ENCODE measurements around the gene UQCC5.
"Not testable (repeated sequence)": the region's sequence is repeated elsewhere in the genome, so short reads cannot be mapped to it uniquely, and the experiment has no call there.

Gene UQCC5

DNA sequence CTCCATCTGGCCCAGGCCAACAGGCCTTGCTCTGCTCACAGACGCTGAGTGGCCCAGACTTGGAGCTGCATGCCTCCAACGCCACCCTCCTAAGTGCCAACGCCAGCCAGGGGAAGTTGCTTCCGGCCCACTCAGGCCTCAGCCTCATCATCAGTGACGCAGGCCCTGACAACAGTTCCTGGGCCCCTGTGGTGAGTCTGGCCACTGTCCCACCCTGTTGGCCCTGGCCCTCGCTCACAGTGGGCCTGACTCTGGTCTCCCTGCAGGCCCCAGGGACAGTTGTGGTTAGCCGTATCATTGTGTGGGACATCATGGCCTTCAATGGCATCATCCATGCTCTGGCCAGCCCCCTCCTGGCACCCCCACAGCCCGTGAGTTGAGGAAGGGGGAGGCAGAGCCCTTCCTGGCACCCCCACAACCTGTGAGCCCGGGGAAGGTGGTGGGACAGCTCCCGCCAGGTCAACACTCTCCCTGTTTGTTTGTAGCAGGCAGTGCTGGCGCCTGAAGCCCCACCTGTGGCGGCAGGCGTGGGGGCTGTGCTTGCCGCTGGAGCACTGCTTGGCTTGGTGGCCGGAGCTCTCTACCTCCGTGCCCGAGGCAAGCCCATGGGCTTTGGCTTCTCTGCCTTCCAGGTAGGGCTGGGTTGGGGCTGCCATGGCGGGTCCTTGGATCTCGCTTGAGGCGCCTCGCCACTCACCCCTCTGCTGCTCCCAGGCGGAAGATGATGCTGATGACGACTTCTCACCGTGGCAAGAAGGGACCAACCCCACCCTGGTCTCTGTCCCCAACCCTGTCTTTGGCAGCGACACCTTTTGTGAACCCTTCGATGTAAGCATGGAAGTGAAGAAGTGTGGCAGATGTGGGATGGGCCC, 12.8 kb upstream of the UQCC5 start:
- no peak for DNase-seq

DNA sequence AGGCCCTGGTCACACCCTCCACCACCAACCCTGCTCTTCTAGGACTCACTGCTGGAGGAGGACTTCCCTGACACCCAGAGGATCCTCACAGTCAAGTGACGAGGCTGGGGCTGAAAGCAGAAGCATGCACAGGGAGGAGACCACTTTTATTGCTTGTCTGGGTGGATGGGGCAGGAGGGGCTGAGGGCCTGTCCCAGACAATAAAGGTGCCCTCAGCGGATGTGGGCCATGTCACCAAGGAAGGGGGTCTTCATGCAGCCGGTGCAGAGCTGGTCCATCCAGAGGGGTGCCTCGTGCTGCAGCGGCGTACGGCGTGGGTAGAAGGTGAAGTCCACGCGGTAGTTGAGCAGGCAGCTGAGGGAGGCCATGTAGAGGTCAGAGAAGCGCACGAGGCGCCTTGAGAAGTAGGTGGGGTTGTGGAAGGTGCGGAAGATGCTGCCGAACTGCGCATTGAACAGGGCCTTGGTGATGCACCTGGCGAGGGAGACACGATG, 12.1 kb upstream of the UQCC5 start:
- no peak for DNase-seq

DNA sequence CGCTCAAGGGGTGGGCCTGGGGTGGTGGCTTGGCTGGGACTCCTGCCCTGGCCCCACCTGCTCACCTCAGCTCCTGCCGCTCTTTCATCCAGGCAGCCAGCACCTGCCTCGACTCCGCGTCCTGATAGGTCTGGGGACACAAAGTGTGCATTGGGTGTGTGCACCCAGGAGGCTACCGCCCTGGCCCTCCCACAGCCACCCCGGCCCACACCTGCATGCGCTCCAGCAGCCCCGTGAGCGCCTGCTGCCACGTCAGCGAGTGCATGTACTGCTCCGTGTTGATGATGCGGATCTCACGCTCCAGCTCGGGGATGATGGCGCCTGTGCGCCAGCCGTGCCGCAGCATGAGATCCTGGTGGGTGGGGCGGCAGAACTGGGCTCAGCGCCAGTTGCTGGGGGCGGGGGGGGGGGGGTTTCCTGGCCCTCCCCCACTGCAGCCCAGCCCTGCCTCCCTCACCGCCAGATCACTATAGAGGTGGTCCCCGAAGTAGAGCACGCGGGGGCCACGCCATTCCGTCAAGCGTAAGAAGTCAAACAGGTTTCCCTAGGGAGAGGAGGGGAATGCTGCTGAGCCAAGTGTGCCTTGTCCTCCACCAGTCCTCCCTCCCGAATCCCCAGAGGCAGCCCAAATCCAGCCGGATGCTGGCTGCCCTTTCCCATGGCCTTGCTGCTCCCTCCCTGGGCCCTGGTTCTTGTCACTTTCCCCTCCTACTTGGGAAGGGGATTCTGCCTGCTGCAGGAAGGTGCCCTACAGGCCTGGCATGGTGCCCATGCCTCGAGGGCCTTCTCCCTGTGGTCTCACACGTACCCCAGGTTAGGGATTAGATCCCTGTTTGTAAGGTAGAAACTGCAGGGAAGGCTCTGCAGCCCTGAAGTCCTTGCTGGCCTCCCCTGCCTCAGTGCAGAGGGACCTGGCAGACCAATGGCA, 11.4 kb upstream of the UQCC5 start:
- DNase-seq = no peak

DNA sequence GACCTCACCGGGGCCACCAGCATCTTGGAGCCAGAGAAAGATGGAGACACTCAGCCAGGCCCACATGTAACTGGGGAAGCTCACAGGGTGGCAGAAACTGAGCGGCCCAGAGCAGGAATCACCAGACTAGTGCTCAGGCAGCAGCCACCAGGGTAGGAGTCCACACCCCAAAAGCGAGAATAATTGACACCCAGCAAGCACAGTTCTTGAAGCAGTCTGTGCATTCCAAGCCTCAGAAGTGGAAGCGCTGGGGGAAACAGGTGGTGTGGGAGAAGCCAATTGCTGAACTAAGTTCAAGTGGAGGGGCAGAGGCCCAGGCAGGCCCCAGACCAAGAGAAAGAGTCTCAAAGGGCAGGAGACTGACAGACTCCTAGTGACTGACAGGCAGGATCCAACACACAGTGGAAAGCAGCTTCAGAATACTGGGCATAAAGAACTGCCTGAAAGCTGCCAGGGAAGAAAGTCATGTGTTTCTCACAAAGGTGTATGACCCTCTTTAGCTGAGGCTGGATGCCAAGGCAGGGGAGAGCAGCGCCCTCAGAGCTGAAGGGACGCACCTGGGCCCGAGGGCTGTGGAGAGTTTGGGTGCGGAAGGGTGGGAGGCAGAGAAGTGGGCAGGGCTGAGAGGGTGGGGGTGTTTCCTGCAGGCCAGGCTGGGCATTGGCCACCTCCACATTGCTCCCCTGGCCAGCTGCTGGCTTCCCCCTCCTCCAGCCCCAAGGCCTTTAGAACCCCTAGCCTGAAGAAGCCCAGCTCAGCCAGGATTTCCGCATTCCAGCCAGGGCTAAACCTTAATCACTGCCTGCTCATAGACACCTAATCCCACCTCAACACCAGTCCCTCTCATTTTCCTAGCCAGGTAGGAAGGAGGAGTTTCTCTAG, 10.5 kb upstream of the UQCC5 start:
- no peak for DNase-seq

DNA sequence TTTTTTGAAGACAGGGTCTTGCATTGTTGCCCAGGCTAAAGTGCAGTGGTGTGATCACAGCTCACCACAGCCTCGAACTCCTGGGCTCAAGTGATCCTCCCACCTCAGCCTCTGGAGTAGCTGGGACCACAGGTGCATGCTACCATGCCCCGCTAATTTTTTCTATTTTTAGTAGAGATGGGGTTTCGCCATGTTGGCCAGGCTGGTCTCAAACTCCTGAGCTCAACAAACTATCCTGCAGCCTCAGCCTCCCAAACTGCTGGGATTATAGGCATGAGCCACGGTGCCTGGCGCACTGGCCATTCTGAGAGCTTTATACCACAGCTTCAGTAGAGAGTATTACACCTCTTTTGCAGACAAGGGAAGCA, 9.8 kb upstream of the UQCC5 start:
- DNase-seq = not testable (repeated sequence)

DNA sequence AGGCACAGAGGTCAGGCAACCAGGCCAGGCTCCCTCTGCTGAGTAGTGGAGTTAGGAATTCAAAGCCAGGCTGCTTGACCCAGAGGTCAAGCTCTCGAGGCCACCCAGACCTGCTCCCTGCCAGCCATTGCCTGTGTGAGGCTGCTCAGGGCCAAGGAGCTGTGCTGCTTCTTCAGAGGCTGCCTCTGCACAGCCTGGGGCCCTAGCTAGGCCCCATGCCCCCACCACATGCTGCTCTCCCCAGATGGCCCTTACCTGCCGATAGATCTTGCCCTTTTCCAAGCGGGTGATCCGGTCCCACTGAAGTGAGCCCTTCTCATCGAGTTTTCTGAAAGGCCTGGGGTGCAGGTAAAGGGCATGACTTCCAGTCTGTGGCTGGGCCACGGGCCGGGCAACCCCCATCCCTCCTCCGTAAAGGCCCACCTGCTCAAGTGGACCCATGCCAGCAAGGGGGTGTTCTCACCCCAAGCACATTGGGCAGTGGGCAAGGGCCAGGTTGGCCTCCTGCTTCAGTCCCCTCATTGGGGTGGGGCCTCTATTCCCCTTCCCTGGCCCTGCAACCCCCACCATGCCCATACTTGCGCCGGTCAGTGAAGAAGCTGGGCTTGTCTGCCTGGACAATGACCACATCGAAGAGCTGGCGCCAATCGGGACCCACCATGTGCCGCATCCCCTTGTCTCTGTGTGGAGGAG, 9.2 kb upstream of the UQCC5 start:
- no peak for DNase-seq

DNA sequence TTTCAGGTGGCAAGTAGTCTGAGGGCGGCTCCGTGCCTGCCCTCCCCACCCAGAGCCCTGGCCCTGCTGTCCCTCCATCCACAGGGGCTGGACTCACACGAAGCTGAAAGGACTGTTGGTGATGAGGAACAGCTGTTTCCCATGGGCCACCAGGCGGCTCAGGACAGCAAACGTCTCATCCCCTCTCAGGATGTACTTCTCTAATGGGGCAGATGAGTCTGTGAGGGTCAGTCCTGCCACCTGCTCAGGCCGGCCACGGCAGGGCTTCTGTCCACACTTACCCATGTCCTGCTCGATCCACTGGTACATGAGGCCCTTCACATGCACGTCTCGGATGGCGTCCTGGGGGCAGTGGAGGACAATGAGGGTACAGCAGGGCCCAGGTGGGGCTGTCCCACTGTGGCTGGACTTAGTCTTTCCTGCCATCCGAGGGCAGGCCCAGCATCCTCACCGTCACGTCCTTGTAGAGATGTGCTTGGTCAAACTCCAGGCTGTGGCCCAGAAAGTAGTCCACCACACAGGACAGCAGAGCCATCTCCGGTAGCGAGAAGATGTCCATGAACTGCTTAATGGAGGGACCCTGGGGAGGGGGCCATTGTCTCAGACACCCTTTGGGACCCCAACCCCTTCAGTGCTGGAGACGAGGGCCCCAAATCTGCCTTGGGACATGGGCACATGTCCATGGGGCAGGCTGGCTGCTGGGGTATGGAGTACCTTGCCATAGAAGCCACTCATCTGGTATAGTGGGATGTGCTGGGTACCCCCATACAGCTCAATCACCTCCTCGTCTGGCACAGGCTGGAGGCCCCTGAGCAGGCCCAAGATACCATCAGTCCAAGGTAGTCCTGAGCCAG, 8.4 kb upstream of the UQCC5 start:
- DNase-seq = no peak

DNA sequence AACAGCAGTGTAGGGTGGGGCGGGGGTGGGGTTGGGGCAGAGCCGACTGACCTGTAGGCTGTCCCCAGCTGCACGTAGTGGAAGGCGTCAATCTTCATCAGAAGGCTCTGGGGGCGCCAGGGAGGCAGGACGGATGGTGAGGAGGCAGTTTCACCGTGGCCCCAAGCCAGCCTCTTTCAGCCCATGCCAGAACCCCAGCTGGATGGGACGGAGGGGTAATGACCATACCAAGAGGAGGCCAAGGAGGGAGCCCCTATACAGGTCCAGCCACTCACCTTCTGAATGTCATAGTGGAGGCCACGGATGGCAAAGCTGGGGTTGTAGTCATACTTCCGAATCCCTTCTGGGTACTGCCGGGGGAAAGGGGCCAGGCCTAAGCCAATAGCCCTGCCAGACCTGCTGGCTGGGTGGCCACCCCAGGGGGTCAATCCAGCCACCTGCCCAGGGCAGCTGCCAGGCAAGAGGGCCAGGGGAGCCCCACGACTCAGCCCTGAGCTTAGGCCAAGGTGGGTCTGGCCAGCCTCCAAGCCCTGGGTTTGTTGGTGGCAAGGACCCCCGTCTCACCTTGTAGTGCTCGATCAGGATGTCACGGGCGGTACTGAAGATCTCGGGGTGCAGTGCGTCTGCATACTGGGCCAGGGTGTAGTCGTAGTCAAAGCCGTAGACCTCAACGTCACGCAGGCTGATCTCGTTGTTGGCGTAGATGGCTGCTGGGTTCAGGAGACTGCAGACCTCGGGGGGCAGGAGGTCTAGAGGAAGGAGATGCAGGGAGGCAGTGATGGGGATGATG, 7.6 kb upstream of the UQCC5 start:
- no peak for DNase-seq

DNA sequence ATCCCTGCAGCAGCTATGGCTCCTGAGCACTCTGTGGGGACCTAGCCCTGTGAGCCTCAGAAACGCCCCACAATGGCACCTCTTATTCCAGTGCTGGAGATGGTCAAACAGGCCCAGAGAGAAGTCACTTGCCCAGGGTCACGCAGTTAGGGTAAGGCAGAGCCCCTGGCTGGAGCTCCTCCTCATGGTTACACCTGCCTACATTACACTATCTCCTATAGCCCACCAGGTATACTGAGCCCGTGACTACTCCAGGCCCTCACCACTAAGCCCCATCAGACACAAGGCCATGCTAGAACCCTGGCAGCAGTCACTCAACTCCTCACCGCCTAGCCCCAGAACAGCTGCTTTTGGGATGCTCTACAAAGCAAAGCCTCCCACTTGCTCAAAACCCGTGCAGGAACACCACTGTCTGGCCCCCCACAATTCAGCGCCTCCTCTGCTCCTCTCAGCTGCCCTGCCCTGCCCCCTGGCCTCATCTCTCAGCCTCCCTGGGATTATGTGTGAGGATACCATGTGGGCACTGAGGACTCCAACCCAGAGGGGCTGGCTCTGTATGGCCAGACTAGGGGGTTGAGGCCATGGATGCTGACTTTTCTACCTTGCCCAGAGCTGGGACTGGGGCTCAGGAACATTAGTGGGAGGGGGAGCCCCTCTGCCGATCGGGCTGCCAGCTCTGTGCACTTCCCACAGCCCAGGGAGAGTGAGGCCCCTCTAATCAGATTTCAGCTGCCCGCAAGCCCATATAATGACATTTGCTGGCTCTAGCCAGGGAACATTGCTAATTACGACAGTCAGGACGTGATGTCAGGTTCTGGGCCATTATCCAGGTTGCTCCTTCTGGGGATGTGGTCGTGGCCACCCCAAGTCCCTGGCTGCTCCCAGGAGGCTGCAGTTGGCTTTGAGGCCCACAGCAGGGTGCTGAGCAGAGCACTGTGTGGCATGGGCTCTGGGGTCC, 6.8 kb upstream of the UQCC5 start:
- no peak for DNase-seq

DNA sequence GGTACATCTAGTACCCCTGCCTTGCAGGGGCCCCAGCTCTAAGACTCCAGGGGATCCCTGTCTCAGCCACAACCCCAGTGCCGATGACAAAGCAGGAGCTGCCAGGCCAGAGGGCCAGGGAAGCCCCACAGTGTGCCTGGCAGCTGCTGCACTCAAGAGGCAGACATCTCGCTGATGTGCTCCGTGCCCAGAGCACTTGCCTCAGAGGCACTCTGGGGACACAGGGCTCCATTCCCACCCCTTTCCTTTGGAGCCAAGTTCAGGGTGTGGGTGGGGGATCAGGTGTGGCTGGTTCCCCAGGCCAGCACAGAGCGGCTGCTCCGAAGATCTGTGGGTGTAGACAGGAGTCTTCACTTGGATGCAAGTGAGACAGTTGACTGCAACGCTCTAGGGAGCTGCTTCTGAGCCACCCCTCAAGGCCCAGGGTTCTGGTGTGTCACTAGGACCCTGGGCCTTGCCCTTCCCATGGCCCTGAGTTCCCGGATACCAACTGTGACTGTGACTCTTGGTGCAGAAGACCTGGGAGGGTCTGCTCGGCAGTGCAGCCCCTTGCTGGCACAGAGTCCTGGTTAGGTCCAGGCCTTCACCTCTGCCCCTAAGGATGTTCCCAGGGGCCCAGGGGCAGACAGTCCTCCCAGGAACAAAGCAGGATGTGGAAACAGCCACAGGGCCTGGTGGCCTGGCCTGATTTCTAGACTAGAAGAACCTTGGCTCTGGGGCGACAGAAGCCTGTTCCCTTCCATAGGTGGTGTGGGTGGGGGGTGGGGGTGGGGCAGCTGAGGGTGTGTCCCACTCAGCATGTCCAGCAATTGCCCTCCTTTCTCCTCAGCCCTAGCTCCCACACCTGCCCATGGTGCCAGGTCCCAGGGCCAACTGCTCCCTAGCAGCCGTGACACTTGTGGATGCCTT, 5.2 kb upstream of the UQCC5 start:
- DNase-seq = no peak

DNA sequence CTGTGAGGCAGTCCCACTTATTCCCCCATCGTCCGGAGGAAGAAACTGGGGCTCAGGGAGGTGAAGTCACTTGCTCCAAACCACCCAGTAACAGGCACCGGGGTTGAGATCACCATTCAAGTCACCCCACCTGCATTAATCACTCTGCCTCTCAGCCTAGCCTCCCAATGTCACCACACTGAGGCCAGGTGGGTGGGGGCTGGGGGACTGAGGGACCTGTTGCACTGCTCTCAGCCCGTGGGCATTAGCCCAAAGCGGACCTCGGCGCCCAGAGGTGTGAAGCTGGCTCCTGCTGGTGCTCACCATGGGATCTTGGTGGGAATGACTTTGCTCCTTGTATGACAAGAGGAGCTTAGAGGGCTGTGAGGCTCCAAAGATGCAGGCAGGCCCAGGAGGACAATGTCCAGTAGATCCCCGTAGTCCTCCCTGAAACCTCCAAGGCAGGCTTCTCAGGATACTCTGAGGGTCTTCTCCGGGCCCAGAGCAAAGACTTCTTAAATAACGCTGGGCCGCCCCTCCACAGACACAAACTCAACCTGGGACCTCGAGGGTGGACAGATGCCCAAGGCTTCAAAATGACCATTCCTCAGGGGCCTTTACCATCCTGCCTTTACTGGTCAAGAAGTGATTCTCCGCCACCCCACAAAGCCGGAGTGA, 4.4 kb upstream of the UQCC5 start:
- DNase-seq = no peak

DNA sequence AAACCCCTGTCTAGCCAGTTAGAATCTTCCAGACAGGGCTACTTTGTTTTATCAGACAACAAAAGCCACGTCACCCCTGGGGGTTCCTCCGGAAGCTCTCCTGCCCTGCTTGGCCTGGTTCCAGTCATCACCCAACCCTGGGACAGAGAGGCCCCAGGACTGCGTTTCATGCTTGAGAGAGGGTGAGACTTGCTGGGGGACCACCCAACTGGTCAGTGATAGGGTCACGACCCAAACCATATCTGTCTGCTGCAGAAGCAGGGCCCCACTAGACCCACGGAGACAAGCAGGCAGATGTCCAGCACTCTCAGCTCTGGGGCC, 3.9 kb upstream of the UQCC5 start:
- DNase-seq = no peak

DNA sequence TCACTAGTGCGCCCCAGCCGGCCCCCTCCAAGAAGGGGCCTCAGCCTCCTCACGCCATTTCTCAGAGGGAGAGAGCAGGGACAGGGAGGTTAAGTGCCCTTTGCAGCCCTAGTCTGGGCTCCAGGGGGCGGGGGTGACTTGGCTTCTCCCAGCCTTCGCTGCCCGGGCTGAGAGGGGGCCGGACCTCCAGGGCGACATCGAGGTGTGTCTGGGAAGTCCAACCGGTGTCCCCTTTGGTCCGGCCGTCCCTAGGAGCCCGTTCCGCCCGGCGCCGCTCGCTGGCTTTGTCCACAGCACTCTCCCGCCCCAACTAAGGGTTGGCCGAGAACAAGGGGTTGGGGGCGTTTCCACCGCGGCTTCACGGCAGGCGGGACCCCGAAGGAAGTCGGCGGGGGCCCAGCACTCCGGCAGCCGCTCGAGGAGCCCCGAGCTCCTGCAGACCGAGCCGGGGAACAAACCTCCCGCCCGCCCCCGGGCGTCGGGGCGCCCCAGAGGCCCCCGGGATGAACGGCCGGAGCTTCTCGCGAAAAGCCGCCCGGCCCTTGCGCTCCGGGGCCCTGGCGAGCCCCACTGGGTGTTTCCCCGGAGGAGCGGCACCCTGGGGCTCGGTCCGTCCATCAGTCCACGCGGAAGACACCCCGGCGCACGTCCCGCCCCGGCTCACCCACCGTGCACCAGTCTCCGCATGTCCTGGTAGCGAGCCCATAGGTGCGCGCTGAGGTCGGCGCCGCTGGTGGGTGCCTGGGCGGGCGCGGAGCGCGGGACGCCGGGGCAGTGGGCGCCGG, 3.4 kb upstream of the UQCC5 start:
- no peak for DNase-seq

DNA sequence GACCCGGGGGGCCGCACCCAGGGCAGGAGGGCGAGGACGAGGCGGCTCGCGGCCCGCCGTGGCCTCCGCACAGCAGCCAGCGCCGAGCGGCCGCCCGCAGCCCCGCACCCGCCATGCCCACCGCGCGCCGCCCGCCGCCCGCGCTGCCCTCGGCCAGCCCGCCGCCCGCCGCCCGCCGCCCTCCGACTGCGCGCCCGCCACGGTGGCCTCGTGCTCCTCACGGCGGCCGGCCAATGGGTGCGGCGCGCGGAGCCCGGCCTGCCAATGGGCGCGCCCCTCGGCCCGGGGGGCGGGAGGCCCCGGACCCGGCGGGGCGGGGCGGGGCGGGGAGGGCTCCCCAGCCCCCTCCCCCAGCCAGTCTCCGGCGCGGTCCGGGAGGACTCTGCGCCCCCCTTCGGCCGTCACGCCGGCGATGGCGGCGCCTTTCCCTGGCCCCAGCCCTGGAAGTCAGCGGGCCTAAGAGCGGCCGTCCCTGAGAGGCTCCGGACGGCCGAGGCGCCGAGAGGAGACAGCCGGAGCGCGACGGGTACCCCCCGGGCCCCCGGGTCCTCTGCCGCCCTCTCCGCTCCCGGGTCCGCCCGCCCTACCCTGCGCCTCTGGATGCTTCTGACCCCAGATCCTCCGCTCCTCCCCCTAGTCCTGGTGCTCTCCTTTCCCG, 2.7 kb upstream of the UQCC5 start, which contains the start of gene NT5DC2:
Gene NT5DC2, minus strand, starts transcription at position 235 of the 658 bp plus-strand sequence. Its CDS starts 120 bp downstream, at position 115.
- DNase-seq = peak; percentile 71 to 73

DNA sequence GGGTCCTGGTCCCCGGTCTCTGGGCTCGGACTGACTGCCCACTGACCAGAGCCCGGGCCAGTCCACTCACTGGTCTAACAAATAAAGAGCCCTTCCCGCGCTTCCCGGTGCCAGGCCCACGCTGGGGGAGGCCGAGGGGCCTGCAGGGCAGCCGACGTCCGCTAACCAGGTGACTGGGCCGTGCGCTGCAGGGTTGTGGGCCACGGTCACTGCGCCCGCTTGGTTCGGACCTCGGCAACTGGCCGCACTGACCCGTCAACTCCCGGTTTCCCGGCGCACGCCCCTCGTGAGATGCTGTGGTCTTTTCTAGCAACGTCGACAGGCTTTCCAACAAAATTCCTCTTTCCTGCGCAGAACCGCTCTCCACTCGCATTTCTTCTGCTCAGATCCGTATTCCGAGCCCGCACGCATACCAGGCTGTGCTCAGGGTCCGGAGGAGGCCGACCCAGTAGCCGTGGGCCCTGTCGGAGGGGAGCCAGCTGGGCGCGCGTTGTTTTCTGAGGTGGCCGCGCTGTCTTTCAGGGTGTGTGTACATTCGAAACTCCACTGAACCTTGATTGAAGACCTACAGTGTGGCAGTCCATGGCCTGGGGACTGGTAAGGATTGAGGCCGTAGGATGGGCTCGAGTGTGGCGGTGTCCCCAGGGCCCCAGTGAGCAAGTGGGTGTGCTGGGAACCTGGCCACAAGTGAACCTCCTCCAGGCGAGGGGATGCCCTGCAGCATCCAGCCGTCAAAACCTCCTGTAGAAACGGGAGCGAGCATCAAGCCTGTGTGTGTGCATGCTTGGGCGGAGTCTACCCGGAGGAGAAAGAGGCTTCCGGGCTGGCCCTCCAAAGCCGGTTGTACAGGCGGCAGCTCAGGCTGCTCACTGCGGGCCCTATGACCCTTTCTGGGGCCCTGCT, 1.9 kb upstream of the UQCC5 start:
- DNase-seq = peak; percentile 70 to 84
